Measurements from ENCODE around the gene CADPS. TPM values are rescaled to one million over a fixed set of nuclear protein-coding genes. Genes with fewer than 3 reads are reported as not detected.

The CADPS gene
- total RNA-seq (2022) (0.54 TPM in 1 of 2 replicates, not detected in the other), Bru-seq, nascent RNA (percentile 14 among the genes with signal in this experiment), BruChase-seq, experiment 1, labeled RNA remaining after a 6-hour chase (percentile 5 among the genes with signal in this experiment), BruChase-seq, experiment 2, labeled RNA remaining after a 2-hour chase (percentile 1 among the genes with signal in this experiment)
- long read RNA-seq, result 0 reads

- TF ChIP-seq CTCF (IDR thresholded peaks at IDR 0.05; ENCODE audit: unreplicated experiment), result no peak
- peaks cover 2% of the 10 kb centered on the region for H3K9me3 Mint-ChIP-seq (ENCODE audit: low read depth, unreplicated experiment)
- H3K36me3 Mint-ChIP-seq (ENCODE audit: insufficient read depth, unreplicated experiment), result peaks cover 15% of the 10 kb centered on the region
- no TSS peak for BruUV-seq (replicated peaks)
- peaks cover 62% of the 10 kb centered on the region for H3K27me3 Mint-ChIP-seq (ENCODE audit: unreplicated experiment)
- intact Hi-C loops (cut with micrococcal nuclease; ENCODE audit: unreplicated experiment), result loop anchor here (5.0 to 10.0 kb wide), 3 partner anchors 120 to 350 kb away; no protein-coding TSS in a partner anchor
- H3K4me3 Mint-ChIP-seq (ENCODE audit: low read depth, unreplicated experiment), result peak within 1 kb of the TSS; percentile 88
- no peak within 1 kb of the TSS for H3K27ac Mint-ChIP-seq (ENCODE audit: unreplicated experiment)
- H3K4me1 Mint-ChIP-seq (ENCODE audit: low read depth, unreplicated experiment), result peaks cover 8% of the 10 kb centered on the region
- CTCF ChIA-PET, result no interaction called here
- DNase-seq, result no peak
Observed at GRCh38 chr3:62874711-62875557, at the start of gene CADPS. Gene CADPS, minus strand, starts transcription at chr3:62875416. Its CDS starts 387 bp downstream, at chr3:62875029.

GRCh38 chr3:62923066-62923465, 47.9 kb upstream of the CADPS start:
- H3K27me3 Mint-ChIP-seq (ENCODE audit: unreplicated experiment), result peaks cover 9% of the 10 kb centered on the region
- no peaks in the 10 kb centered on the region for H3K36me3 Mint-ChIP-seq (ENCODE audit: insufficient read depth, unreplicated experiment)
- no peaks in the 10 kb centered on the region for H3K9me3 Mint-ChIP-seq (ENCODE audit: low read depth, unreplicated experiment)
- BruUV-seq (replicated peaks), result no TSS peak
- no peak overlapping the region for H3K4me3 Mint-ChIP-seq (ENCODE audit: low read depth, unreplicated experiment)
- CTCF ChIA-PET, result no interaction called here
- DNase-seq, result no peak
- peaks cover 19% of the 10 kb centered on the region for H3K4me1 Mint-ChIP-seq (ENCODE audit: low read depth, unreplicated experiment)
- no peak for TF ChIP-seq CTCF (IDR thresholded peaks at IDR 0.05; ENCODE audit: unreplicated experiment)
- no peak overlapping the region for H3K27ac Mint-ChIP-seq (ENCODE audit: unreplicated experiment)
- intact Hi-C loops (cut with micrococcal nuclease; ENCODE audit: unreplicated experiment), result no loop called here

GRCh38 chr3:62922326-62922725, 47.1 kb upstream of the CADPS start:
- Mint-ChIP-seq H3K27me3 (ENCODE audit: unreplicated experiment) (peaks cover 9% of the 10 kb centered on the region), H3K27ac (ENCODE audit: unreplicated experiment) (no peak overlapping the region), H3K36me3 (ENCODE audit: insufficient read depth, unreplicated experiment) (no peaks in the 10 kb centered on the region), H3K4me3 (ENCODE audit: low read depth, unreplicated experiment) (no peak overlapping the region), H3K9me3 (ENCODE audit: low read depth, unreplicated experiment) (no peaks in the 10 kb centered on the region), H3K4me1 (ENCODE audit: low read depth, unreplicated experiment) (peaks cover 19% of the 10 kb centered on the region)
- DNase-seq, result no peak
- intact Hi-C loops (cut with micrococcal nuclease; ENCODE audit: unreplicated experiment), result no loop called here
- no peak for TF ChIP-seq CTCF (IDR thresholded peaks at IDR 0.05; ENCODE audit: unreplicated experiment)
- CTCF ChIA-PET, result no interaction called here
- BruUV-seq (replicated peaks), result no TSS peak

- TF ChIP-seq CTCF (IDR thresholded peaks at IDR 0.05; ENCODE audit: unreplicated experiment), result no peak
- DNase-seq, result no peak
- CTCF ChIA-PET, result no interaction called here
- Mint-ChIP-seq H3K36me3 (ENCODE audit: insufficient read depth, unreplicated experiment) (no peaks in the 10 kb centered on the region), H3K4me3 (ENCODE audit: low read depth, unreplicated experiment) (no peak overlapping the region), H3K27me3 (ENCODE audit: unreplicated experiment) (peaks cover 9% of the 10 kb centered on the region), H3K27ac (ENCODE audit: unreplicated experiment) (no peak overlapping the region), H3K9me3 (ENCODE audit: low read depth, unreplicated experiment) (no peaks in the 10 kb centered on the region), H3K4me1 (ENCODE audit: low read depth, unreplicated experiment) (peaks cover 19% of the 10 kb centered on the region)
- no TSS peak for BruUV-seq (replicated peaks)
- intact Hi-C loops (cut with micrococcal nuclease; ENCODE audit: unreplicated experiment), result no loop called here
Observed at GRCh38 chr3:62920466-62920784, 45.2 kb upstream of the CADPS start.
